GM12873 (cell line): ENCODE data around the gene PLXNA1.

ENCODE experiments used
- TF ChIP-seq, protein P1 (sequence below): IDR thresholded peaks from 2 replicates; pipeline ENCODE4 v1.5.1; 2012; ENCODE audit warnings: low read depth, mild to moderate bottlenecking, moderate library complexity, low read length, control low read depth; ENCODE audit not compliant: insufficient read depth; ENCODE audit errors: missing control alignments

PLXNA1 gene

DNA sequence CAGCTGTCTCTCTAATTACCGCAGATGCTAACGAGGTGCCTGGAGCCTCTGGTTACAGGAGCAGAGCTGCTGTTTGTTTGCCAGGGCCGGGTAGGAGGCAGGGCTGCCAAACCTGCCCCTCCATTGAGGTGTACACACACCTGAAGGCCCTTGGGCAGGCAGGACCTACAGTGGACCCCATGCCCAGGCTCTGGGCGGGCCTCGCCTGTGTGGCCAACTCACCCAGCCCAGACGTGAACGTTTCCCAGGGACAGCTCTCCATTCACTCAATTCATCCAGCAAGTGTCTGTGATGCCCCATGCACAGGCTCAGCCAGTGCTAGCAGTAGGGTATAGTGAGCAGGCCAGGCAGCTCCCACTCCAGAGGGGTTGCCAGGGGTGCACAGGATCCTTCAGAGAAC is 43.7 kb downstream of the PLXNA1 start:
- TF ChIP-seq, protein P1, sequence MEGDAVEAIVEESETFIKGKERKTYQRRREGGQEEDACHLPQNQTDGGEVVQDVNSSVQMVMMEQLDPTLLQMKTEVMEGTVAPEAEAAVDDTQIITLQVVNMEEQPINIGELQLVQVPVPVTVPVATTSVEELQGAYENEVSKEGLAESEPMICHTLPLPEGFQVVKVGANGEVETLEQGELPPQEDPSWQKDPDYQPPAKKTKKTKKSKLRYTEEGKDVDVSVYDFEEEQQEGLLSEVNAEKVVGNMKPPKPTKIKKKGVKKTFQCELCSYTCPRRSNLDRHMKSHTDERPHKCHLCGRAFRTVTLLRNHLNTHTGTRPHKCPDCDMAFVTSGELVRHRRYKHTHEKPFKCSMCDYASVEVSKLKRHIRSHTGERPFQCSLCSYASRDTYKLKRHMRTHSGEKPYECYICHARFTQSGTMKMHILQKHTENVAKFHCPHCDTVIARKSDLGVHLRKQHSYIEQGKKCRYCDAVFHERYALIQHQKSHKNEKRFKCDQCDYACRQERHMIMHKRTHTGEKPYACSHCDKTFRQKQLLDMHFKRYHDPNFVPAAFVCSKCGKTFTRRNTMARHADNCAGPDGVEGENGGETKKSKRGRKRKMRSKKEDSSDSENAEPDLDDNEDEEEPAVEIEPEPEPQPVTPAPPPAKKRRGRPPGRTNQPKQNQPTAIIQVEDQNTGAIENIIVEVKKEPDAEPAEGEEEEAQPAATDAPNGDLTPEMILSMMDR: no peak

DNA sequence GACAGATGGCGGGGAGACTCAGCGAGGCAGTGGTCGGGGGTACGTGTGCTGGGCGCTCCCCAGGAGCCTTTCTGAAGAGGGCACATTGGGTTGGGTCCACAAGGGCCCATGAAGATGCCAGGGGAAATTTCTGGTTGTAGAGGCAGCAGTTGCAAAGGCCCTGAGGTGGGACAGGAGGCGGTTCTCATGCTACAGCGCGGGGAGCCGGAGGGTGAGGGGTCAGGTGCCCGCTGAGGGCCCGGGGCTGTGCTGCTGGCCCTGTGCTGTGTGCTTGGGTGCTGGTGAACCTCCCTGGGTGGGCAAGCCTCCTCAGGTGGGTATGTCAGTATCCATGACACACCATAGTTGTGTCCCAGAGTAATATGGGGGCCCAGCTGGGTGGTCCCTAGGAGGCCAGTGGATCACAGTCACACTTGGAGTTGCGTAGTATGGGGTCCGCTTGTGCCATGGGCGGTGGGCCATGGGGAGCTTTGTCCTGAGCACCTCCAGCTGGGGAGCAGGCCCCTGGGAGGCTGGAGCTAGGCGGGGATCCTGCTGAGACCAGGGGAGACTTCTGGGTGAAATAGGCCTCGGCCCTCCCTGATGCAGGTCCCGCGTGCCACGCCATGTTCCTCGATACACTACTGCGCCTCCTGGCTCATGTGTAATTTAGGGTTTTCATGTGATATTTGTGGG is 44.3 kb downstream of the PLXNA1 start:
- TF ChIP-seq, protein P1: no peak

DNA sequence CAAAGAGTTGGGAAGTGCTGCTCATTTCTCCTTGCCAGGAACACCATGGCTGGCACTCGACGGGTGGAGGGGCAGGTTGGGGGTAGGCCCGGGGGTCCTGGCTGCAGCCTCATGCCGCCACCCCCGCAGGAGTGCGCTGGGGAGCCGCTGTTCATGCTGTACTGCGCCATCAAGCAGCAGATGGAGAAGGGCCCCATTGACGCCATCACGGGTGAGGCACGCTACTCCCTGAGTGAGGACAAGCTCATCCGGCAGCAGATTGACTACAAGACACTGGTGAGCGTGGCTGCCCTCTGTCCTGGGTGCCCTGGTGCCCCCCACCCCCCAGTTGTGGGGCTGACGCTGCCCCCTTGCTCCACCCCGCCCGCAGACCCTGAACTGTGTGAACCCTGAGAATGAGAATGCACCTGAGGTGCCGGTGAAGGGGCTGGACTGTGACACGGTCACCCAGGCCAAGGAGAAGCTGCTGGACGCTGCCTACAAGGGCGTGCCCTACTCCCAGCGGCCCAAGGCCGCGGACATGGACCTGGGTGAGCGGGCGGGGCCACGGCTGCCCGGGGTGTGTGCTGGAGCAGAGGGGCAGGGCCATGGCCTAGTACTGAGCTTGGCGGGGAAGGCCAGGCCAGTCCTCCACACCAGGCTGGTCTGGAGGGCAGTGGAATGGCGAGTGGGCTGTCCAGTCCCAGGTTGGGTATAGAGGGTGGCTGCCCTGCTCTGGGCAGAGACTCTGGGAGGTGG is 45.1 kb downstream of the PLXNA1 start:
- TF ChIP-seq, protein P1: no peak

DNA sequence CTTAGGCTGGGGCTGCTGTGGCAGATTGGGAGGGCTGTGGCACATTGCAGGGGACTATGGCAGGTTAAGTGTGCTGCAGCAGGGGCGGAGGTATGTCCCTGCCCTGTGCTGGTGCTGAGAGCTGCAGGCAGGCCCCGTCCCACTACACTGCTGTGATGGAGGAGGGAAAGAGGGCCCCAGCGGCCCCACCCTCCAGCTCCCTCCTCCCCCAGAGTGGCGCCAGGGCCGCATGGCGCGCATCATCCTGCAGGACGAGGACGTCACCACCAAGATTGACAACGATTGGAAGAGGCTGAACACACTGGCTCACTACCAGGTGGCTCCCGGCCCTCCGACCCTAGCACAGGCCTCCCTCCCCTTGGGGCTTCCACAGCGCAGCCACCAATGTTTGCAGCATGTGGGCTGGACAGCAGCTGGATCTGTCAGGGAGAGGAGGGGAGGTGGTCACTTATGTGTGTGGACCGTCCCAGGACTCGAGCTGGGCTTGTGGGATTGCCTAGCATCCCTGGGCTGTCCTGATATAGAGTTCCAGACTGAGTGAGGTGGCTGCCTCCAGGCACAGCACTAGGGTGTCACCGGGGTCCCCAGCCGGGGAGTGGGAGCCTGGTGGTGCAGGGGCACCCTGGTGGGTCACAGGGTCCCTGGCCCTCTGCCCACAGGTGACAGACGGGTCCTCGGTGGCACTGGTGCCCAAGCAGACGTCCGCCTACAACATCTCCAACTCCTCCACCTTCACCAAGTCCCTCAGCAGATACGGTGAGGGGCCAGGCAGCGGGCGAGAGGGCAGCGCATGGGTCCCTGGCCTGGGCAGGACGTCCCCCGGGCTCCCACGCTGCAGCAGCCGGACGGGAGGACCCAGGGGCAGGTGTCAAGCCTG is 46.1 kb downstream of the PLXNA1 start:
- TF ChIP-seq, protein P1: no peak

DNA sequence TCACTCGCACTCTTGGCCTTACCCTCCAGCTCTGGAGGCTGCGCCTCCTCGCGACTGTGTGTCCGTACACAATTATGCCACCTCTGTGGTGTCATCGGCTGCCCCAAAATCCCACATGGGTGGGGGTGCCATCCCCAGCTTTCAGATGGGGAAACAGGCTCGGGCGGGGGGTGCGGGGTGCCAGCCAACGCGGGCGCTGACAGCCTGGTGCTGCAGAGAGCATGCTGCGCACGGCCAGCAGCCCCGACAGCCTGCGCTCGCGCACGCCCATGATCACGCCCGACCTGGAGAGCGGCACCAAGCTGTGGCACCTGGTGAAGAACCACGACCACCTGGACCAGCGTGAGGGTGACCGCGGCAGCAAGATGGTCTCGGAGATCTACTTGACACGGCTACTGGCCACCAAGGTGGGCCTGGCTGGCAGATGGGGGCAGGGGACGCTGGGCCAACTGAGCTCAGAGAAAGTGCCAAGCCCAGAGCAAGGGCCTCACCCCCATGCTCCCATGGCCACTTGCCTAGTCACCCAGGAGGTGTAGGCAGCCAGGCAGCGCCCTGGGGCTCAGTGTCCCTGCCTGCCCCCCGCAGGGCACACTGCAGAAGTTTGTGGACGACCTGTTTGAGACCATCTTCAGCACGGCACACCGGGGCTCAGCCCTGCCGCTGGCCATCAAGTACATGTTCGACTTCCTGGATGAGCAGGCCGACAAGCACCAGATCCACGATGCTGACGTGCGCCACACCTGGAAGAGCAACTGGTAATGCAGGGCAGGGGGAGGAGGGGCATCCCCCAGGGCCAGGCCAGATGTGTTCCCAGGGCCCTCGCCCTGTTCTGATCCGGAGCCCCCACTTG is 47.0 kb downstream of the PLXNA1 start:
- TF ChIP-seq, protein P1: no peak

DNA sequence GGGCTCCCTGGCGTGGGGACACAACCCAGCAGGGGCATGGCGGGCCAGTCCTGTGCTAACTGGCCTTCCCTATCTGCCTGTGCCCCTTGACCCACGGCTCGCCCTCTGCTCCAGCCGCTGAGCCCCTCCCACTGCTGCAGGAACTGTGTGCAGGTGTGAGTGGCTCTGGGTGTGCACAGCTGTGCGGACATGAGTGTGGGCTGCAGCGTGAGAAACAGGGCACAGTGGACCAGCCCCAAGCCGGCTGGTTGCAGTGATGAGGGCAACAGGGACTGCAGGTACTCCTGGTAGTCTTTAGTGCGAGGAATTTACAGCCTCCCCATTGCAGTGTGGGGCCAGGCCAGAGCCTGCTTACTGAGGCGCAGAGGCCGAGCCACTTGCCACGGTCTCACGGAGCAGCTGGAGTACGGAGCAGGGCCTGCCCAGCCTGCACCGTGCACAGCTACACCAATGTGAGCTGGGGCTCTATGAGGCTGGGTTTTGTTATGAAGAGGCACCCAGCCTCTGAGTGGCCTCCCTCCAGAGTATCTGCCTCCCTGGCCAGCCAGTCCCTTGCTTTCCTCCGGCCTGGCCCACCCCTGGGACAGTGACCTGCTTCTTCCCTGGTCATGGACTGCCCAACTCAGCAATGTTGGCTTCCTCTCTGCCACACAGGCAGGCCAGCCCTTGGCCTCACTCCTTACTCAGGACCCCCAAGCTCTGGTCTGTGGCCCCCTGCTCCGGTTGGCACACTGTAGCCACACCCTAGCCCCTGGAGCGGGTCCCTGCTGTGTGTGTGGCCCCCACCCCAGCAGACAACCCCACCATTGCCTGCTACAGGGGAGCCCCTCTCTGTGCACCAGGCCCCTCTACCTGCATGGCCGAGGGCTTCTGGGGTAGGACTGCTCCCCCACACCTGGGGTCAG is 47.8 kb downstream of the PLXNA1 start:
- TF ChIP-seq, protein P1: no peak
